HepG2 (cell line): ENCODE measurements around the gene ZNF780B. TPM values are rescaled to one million over a fixed set of nuclear protein-coding genes. Genes with fewer than 3 reads are reported as not detected.

Experiments
- AHR ChIP-seq: IDR thresholded peaks from 2 replicates; pipeline ENCODE4 v1.6.1; 2018; ENCODE audit warnings: missing genetic modification reagents, missing compliant biosample characterization
- FOSL1 ChIP-seq: sonication (generic); formaldehyde crosslinking; IDR thresholded peaks from 2 replicates; pipeline ENCODE4 v1.9.0; 2021; ENCODE audit warnings: missing genetic modification reagents, borderline replicate concordance
- MATR3 ChIP-seq: sonication (generic); formaldehyde crosslinking; IDR thresholded peaks from 2 replicates; pipeline ENCODE4 v1.4.0; 2020; ENCODE audit warnings: missing genetic modification reagents
- NFYB ChIP-seq: sonication (generic); formaldehyde crosslinking; IDR thresholded peaks from 2 replicates; pipeline ENCODE4 v1.4.0; 2020; ENCODE audit warnings: missing genetic modification reagents
- PPARG ChIP-seq: conservative IDR thresholded peaks from 2 replicates; pipeline ENCODE4 v1.6.1; 2016; ENCODE audit warnings: missing biosample characterization, missing genetic modification reagents
- RBM39 ChIP-seq: fragments of 200-400 bp; formaldehyde crosslinking; IDR thresholded peaks from one replicate; pipeline ENCODE4 v1.6.1; 2018; ENCODE audit warnings: antibody characterized with exemption, mild to moderate bottlenecking, low read depth, low read length; ENCODE audit not compliant: poor library complexity, severe bottlenecking
- SRF ChIP-seq: IDR thresholded peaks from 2 replicates; pipeline ENCODE4 v1.6.1; 2011; ENCODE audit warnings: mild to moderate bottlenecking, low read depth, low read length, moderate library complexity
- STAG1 ChIP-seq: sonication (generic); formaldehyde crosslinking; IDR thresholded peaks from 2 replicates; pipeline ENCODE4 v1.4.0; 2020; ENCODE audit warnings: missing genetic modification reagents
- ZFAT ChIP-seq: sonication (generic); formaldehyde crosslinking; conservative IDR thresholded peaks from 2 replicates; pipeline ENCODE4 v1.8.1; 2023; ENCODE audit warnings: missing genetic modification reagents, inconsistent platforms
- ZNF331 ChIP-seq: sonication (generic); formaldehyde crosslinking; IDR thresholded peaks from 2 replicates; pipeline ENCODE4 v1.4.0; 2020; ENCODE audit warnings: missing genetic modification reagents
- ZNF713 ChIP-seq: sonication (generic); formaldehyde crosslinking; IDR thresholded peaks from 2 replicates; pipeline ENCODE4 v1.4.0; 2020; ENCODE audit warnings: mild to moderate bottlenecking, missing genetic modification reagents
- ZNF737 ChIP-seq: sonication (generic); formaldehyde crosslinking; IDR thresholded peaks from 2 replicates; pipeline ENCODE4 v1.5.0; 2020; ENCODE audit warnings: missing genetic modification reagents, mild to moderate bottlenecking, borderline replicate concordance
- ZNF766 ChIP-seq: sonication (generic); formaldehyde crosslinking; IDR thresholded peaks from 2 replicates; pipeline ENCODE4 v1.5.0; 2020; ENCODE audit warnings: missing genetic modification reagents, borderline replicate concordance
- ZNF768 ChIP-seq: sonication (generic); formaldehyde crosslinking; IDR thresholded peaks from 2 replicates; pipeline ENCODE4 v1.4.0; 2020; ENCODE audit warnings: missing genetic modification reagents
- ZNF780A ChIP-seq: sonication (generic); formaldehyde crosslinking; IDR thresholded peaks from 2 replicates; pipeline ENCODE4 v1.8.0; 2022; ENCODE audit warnings: mild to moderate bottlenecking, missing genetic modification reagents, moderate library complexity
- ZNF781 ChIP-seq: sonication (generic); formaldehyde crosslinking; IDR thresholded peaks from 2 replicates; pipeline ENCODE4 v1.5.1; 2020; ENCODE audit warnings: borderline replicate concordance, mild to moderate bottlenecking, missing genetic modification reagents; ENCODE audit errors: not compliant biosample characterization
- ZNF792 ChIP-seq: IDR thresholded peaks from 2 replicates; pipeline ENCODE4 v1.6.1; 2016
- ZSCAN29 ChIP-seq: sonication (generic); formaldehyde crosslinking; conservative IDR thresholded peaks from 2 replicates; pipeline ENCODE4 v1.4.0; 2020; ENCODE audit warnings: mild to moderate bottlenecking, missing genetic modification reagents
- polyA plus RNA-seq, 8 experiments: library from polyadenylated mRNA; depleted of rRNA in 3 of 8; stranded (reverse) in 7 of 8; unstranded in 1 of 8; fragments of >200 nt; fragmentation: Illumina TruSeq in 4 of 8; extraction: Trizol in 4 of 8; gene quantifications; 2 replicates each; pipeline versions ENCODE4 v1.2.1 to v1.2.3, GENCODE V29; 2011 to 2016; ENCODE audit warnings: low read depth in 4 of 8, missing spikeins in 1 of 8, mixed read lengths in 1 of 8; ENCODE audit not compliant: insufficient read depth in 1 of 8
- total RNA-seq, 5 experiments: library from RNA; depleted of rRNA; stranded (reverse); fragments of >200 nt; fragmentation: Illumina TruSeq; extraction: Trizol; gene quantifications; 2 replicates each; pipeline ENCODE4 v1.2.3, GENCODE V29; 2016; ENCODE audit warnings: low read depth in 1 of 5
- TF ChIP-seq, protein P1 (sequence below): sonication (generic); formaldehyde crosslinking; IDR thresholded peaks from 2 replicates; pipeline ENCODE4 v1.5.0; 2020; ENCODE audit warnings: missing genetic modification reagents
- TF ChIP-seq, protein P2 (sequence below): sonication (generic); formaldehyde crosslinking; IDR thresholded peaks from 2 replicates; pipeline ENCODE4 v1.4.0; 2020; ENCODE audit warnings: missing genetic modification reagents, borderline replicate concordance
- TF ChIP-seq, protein P3 (sequence below): IDR thresholded peaks from 2 replicates; pipeline ENCODE4 v1.4.0; 2020; ENCODE audit warnings: mild to moderate bottlenecking, missing genetic modification reagents
- TF ChIP-seq, protein P4 (sequence below): sonication (generic); formaldehyde crosslinking; IDR thresholded peaks from 2 replicates; pipeline ENCODE4 v1.8.0; 2022; ENCODE audit warnings: missing genetic modification reagents, mild to moderate bottlenecking, moderate library complexity, borderline replicate concordance

ZNF780B gene
- total and polyA plus RNA-seq, 2 of the 13 experiments (the other 11 are each of a cell fraction or from before 2014, with no cell fraction given), result 6.6 to 21.9 TPM

DNA sequence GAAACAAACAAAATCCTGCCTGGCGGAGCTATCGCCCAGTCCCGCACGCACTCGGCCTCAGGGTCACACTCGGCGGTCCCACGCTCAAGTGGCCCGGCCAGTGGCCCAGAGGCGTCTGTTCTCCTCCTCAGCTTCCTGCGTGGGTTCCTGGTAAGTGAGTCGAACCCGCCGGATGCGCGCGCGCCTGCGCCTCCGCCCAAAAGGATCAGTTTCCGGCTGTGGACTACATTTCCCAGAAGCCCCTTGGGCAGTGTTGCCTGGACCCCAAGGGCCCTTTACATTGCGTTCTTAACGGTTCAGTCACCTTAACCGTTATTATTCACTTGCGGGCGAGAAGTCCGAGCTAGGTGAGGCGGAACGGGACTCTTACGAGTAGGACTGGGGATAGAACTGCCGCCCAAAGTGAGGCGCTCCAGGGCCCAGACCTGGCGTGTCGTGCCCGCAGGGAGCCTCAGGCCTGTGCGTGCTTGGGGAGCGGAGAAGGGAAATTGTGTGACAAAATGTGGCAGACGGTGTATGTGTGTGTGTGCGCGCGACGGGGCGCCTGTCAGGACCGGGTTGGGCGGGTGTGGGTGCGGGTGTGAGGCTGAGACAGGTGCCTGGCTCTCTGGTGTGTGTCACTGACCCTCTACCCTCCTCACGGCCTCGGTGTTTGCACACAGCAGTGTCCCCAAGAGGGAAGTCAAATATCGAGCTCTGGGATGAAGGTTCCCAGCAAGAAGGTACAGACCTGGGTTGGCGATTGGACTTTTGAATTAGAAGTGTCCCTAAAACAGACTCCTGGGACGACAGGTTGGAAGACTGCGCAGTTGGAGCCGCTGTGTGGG lies 59.0 kb downstream of the ZNF780B start, which contains the start of gene ZNF546 (continued):
- TF ChIP-seq, protein P1, sequence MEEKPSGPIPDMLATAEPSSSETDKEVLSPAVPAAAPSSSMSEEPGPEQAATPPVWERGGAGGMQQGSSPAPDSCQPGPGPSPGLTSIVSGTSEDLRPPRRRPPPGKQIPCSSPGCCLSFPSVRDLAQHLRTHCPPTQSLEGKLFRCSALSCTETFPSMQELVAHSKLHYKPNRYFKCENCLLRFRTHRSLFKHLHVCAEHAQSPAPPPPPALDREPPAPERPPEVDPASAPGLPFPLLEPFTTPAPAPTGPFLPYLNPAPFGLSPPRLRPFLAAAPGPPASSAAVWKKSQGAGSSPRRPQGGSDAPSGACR, result 0 out of 2 replicates have a peak, but pooled peaks have one; percentile 47
- TF ChIP-seq, protein P2, sequence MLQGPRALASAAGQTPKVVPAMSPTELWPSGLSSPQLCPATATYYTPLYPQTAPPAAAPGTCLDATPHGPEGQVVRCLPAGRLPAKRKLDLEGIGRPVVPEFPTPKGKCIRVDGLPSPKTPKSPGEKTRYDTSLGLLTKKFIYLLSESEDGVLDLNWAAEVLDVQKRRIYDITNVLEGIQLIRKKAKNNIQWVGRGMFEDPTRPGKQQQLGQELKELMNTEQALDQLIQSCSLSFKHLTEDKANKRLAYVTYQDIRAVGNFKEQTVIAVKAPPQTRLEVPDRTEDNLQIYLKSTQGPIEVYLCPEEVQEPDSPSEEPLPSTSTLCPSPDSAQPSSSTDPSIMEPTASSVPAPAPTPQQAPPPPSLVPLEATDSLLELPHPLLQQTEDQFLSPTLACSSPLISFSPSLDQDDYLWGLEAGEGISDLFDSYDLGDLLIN (CRISPR knock-in tag), result peak; percentile 76; the same call in 1 of the 2 replicates
- peak; percentile 62 for TF ChIP-seq RBM39
- no peak for TF ChIP-seq ZNF780A (CRISPR knock-in tag)
- TF ChIP-seq ZSCAN29 (CRISPR knock-in tag), result 0 out of 2 replicates have a peak, but pooled peaks have one; percentile 64
- no peak for TF ChIP-seq SRF
- TF ChIP-seq, protein P3, sequence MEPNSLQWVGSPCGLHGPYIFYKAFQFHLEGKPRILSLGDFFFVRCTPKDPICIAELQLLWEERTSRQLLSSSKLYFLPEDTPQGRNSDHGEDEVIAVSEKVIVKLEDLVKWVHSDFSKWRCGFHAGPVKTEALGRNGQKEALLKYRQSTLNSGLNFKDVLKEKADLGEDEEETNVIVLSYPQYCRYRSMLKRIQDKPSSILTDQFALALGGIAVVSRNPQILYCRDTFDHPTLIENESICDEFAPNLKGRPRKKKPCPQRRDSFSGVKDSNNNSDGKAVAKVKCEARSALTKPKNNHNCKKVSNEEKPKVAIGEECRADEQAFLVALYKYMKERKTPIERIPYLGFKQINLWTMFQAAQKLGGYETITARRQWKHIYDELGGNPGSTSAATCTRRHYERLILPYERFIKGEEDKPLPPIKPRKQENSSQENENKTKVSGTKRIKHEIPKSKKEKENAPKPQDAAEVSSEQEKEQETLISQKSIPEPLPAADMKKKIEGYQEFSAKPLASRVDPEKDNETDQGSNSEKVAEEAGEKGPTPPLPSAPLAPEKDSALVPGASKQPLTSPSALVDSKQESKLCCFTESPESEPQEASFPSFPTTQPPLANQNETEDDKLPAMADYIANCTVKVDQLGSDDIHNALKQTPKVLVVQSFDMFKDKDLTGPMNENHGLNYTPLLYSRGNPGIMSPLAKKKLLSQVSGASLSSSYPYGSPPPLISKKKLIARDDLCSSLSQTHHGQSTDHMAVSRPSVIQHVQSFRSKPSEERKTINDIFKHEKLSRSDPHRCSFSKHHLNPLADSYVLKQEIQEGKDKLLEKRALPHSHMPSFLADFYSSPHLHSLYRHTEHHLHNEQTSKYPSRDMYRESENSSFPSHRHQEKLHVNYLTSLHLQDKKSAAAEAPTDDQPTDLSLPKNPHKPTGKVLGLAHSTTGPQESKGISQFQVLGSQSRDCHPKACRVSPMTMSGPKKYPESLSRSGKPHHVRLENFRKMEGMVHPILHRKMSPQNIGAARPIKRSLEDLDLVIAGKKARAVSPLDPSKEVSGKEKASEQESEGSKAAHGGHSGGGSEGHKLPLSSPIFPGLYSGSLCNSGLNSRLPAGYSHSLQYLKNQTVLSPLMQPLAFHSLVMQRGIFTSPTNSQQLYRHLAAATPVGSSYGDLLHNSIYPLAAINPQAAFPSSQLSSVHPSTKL (CRISPR knock-in tag), result 0 out of 2 replicates have a peak, but pooled peaks have one; percentile 11
- no peak for TF ChIP-seq ZNF766
- TF ChIP-seq ZNF737 (CRISPR knock-in tag), result no peak
- no peak for TF ChIP-seq PPARG (CRISPR knock-in tag)
- peak; percentile 21; the same call in 1 of the 2 replicates for TF ChIP-seq ZNF768 (CRISPR knock-in tag)
- no peak for TF ChIP-seq ZFAT (CRISPR knock-in tag)
- no peak; the same call in 1 of the 2 replicates for TF ChIP-seq STAG1 (CRISPR knock-in tag)
- TF ChIP-seq AHR (CRISPR knock-in tag), result 0 out of 2 replicates have a peak, but pooled peaks have one; percentile 11
- TF ChIP-seq, protein P4, sequence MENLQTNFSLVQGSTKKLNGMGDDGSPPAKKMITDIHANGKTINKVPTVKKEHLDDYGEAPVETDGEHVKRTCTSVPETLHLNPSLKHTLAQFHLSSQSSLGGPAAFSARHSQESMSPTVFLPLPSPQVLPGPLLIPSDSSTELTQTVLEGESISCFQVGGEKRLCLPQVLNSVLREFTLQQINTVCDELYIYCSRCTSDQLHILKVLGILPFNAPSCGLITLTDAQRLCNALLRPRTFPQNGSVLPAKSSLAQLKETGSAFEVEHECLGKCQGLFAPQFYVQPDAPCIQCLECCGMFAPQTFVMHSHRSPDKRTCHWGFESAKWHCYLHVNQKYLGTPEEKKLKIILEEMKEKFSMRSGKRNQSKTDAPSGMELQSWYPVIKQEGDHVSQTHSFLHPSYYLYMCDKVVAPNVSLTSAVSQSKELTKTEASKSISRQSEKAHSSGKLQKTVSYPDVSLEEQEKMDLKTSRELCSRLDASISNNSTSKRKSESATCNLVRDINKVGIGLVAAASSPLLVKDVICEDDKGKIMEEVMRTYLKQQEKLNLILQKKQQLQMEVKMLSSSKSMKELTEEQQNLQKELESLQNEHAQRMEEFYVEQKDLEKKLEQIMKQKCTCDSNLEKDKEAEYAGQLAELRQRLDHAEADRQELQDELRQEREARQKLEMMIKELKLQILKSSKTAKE (CRISPR knock-in tag), result 0 out of 2 replicates have a peak, but pooled peaks have one; percentile 46
- TF ChIP-seq MATR3 (CRISPR knock-in tag), result no peak
- TF ChIP-seq ZNF781 (CRISPR knock-in tag), result no peak
- no peak for TF ChIP-seq FOSL1 (CRISPR knock-in tag)
- no peak for TF ChIP-seq ZNF713 (CRISPR knock-in tag)
- no peak; the same call in 1 of the 2 replicates for TF ChIP-seq ZNF331 (CRISPR knock-in tag)
- TF ChIP-seq ZNF792 (CRISPR knock-in tag), result peak; percentile 56
- TF ChIP-seq NFYB (CRISPR knock-in tag), result no peak; the same call in 1 of the 2 replicates
